ENCODE data around the gene DGKH.

DNA sequence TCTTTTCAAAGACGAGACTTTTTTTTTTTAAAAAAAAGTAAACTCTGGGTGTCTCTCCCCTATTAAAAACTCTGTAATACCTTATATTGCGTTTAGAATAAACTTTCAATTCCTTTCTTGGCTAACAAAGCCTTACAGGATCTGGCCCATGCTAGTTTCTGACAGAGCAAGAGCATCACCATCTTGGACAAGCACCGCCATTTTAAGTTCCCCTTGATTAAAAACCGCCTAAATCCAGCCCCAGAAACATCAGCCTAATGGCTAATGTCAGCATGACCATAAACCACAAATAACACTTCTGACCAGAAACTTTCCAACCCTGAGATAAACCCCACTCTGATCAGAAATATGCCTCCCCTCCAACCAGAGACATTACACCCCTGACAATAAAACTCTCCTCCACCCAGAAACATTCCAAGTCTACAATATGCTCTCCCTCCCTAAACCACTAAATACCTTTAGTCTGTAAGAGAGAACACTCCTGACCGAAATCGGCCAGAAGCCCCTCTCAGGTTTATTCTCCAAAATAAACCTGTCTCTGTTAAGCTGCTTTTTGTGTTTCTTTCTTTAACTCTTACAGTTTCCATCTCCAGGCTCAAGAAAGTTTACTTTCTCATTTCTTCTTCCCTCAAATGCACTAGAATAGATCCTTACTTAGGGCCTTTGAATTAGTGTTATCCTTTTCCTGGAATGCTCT lies 221.9 kb downstream of the DGKH start:
- TF ChIP-seq, protein P1, sequence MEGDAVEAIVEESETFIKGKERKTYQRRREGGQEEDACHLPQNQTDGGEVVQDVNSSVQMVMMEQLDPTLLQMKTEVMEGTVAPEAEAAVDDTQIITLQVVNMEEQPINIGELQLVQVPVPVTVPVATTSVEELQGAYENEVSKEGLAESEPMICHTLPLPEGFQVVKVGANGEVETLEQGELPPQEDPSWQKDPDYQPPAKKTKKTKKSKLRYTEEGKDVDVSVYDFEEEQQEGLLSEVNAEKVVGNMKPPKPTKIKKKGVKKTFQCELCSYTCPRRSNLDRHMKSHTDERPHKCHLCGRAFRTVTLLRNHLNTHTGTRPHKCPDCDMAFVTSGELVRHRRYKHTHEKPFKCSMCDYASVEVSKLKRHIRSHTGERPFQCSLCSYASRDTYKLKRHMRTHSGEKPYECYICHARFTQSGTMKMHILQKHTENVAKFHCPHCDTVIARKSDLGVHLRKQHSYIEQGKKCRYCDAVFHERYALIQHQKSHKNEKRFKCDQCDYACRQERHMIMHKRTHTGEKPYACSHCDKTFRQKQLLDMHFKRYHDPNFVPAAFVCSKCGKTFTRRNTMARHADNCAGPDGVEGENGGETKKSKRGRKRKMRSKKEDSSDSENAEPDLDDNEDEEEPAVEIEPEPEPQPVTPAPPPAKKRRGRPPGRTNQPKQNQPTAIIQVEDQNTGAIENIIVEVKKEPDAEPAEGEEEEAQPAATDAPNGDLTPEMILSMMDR (IDR thresholded peaks at IDR 0.05) = no peak
- no peak for TF ChIP-seq ZFX (IDR thresholded peaks at IDR 0.05; ENCODE audit: borderline replicate concordance)
